GM19324 (cell line): ENCODE results near the gene PBX2.
A peak's percentile ranks its signal among the peaks of the same experiment; 100 is the strongest.
"Not testable (repeated sequence)": the region's sequence is repeated elsewhere in the genome, so short reads cannot be mapped to it uniquely, and the experiment has no call there.

Source experiments
- ATAC-seq: cut with Tn5 transposase; IDR thresholded peaks from one replicate; pipeline ENCODE4 v1.9.1; 2021; ENCODE audit warnings: mild to moderate bottlenecking, moderate library complexity; ENCODE audit not compliant: unreplicated experiment, low FRiP score

Gene PBX2

GRCh38 chr6:32203426-32204267 lies 13.6 kb upstream of the PBX2 start:
- ATAC-seq = no peak

GRCh38 chr6:32202186-32202585 lies 12.2 kb upstream of the PBX2 start:
- ATAC-seq = no peak

- no peak for ATAC-seq
Measured at GRCh38 chr6:32200711-32201475, 10.9 kb upstream of the PBX2 start.

- ATAC-seq = no peak
Measured at GRCh38 chr6:32198866-32199265, 8.9 kb upstream of the PBX2 start.

GRCh38 chr6:32198345-32198696 lies 8.3 kb upstream of the PBX2 start:
- no peak for ATAC-seq

GRCh38 chr6:32196682-32197616 lies 6.9 kb upstream of the PBX2 start:
- no peak for ATAC-seq

- ATAC-seq = peak; percentile 85
Measured at GRCh38 chr6:32195902-32196681, 6.1 kb upstream of the PBX2 start.

GRCh38 chr6:32195652-32195901 lies 5.6 kb upstream of the PBX2 start:
- ATAC-seq = no peak

- ATAC-seq = peak; percentile 85
Measured at GRCh38 chr6:32194825-32195651, 5.0 kb upstream of the PBX2 start.

GRCh38 chr6:32194388-32194787 lies 4.4 kb upstream of the PBX2 start:
- ATAC-seq = no peak

GRCh38 chr6:32193096-32193495 lies 3.1 kb upstream of the PBX2 start:
- not testable (repeated sequence) for ATAC-seq

- no peak for ATAC-seq
Measured at GRCh38 chr6:32192608-32193039, 2.6 kb upstream of the PBX2 start, which contains the start of gene GPSM3. GPSM3 (minus strand) TSS chr6:32192643; CDS start chr6:32192513, 130 bp downstream.

GRCh38 chr6:32191696-32192607 lies 1.9 kb upstream of the PBX2 start:
- ATAC-seq = no peak

- no peak for ATAC-seq
Measured at GRCh38 chr6:32190911-32191677, 1.1 kb upstream of the PBX2 start.

- ATAC-seq = no peak
Measured at GRCh38 chr6:32189742-32190053, 304 bp downstream of the PBX2 start.

GRCh38 chr6:32189069-32189741 lies 797 bp downstream of the PBX2 start:
- no peak for ATAC-seq

- ATAC-seq = no peak
Measured at GRCh38 chr6:32188381-32189068, 1.5 kb downstream of the PBX2 start.
